LNCaP clone FGC (cell line): ENCODE measurements around the gene PCBP3.
A peak's percentile ranks its signal among the peaks of the same experiment; 100 is the strongest.
"Not testable (repeated sequence)": the region's sequence is repeated elsewhere in the genome, so short reads cannot be mapped to it uniquely, and the experiment has no call there.

Experiments used
- DNase-seq: peaks from one replicate; pipeline ENCODE4 v3.0.0-alpha.2; 2011; ENCODE audit warnings: low read depth
- H3K4me3 ChIP-seq: 2 replicates; pipeline ENCODE4 v1.5.1; 2011; ENCODE audit warnings: mild to moderate bottlenecking, low read depth, low read length, control low read depth
- CTCF ChIP-seq: IDR thresholded peaks from 2 replicates; pipeline ENCODE4 v1.5.1; 2012; ENCODE audit warnings: mild to moderate bottlenecking; ENCODE audit not compliant: control insufficient read depth, insufficient read depth; ENCODE audit errors: extremely low read depth

The PCBP3 gene

GRCh38 chr21:45613881-45614280 is 29.6 kb upstream of the PCBP3 start:
- DNase-seq = no peak
- TF ChIP-seq CTCF = no peak
- H3K4me3 ChIP-seq = no peak overlapping the region

GRCh38 chr21:45615145-45615711 is 28.3 kb upstream of the PCBP3 start:
- no peak for DNase-seq
- H3K4me3 ChIP-seq = no peak overlapping the region
- 0 out of 2 replicates have a peak, but pooled peaks have one; percentile 4 for TF ChIP-seq CTCF

- DNase-seq = no peak
- H3K4me3 ChIP-seq = no peak overlapping the region
- TF ChIP-seq CTCF = no peak
These were observed 26.3 kb upstream of the PCBP3 start for GRCh38 chr21:45617021-45617921.

- no peak overlapping the region for H3K4me3 ChIP-seq
- TF ChIP-seq CTCF = no peak
- no peak for DNase-seq
These were observed 25.2 kb upstream of the PCBP3 start for GRCh38 chr21:45618287-45618686.

- TF ChIP-seq CTCF = no peak
- DNase-seq = no peak
- H3K4me3 ChIP-seq = no peak overlapping the region
These were observed 24.6 kb upstream of the PCBP3 start for GRCh38 chr21:45618846-45619485.

- no peak for TF ChIP-seq CTCF
- no peak overlapping the region for H3K4me3 ChIP-seq
- DNase-seq = no peak
These were observed 23.2 kb upstream of the PCBP3 start for GRCh38 chr21:45620201-45620923.

GRCh38 chr21:45621435-45622331 is 21.8 kb upstream of the PCBP3 start:
- H3K4me3 ChIP-seq = not testable (repeated sequence)
- peak; percentile 32 for DNase-seq
